BE2C (cell line): ENCODE measurements around the gene PSMA7.

ENCODE experiments used
- DNase-seq: peaks from one replicate; pipeline ENCODE4 v3.0.0-alpha.2; 2020
- H3K27me3 ChIP-seq: fragments of 250-450 bp; sonication (Bioruptor Pico); 2 replicates; pipeline ENCODE4 v1.5.1; 2020; ENCODE audit warnings: mild to moderate bottlenecking
- H3K36me3 ChIP-seq: fragments of 250-450 bp; sonication (Bioruptor Pico); 2 replicates; pipeline ENCODE4 v1.5.1; 2020; ENCODE audit warnings: mild to moderate bottlenecking
- H3K4me1 ChIP-seq: fragments of 250-450 bp; sonication (Bioruptor Pico); 2 replicates; pipeline ENCODE4 v1.5.1; 2020
- H3K4me3 ChIP-seq: 2 replicates; pipeline ENCODE4 v1.5.1; 2011; ENCODE audit warnings: low read depth, low read length
- H3K9me3 ChIP-seq: fragments of 250-450 bp; sonication (Bioruptor Pico); 2 replicates; pipeline ENCODE4 v1.5.1; 2020
- TF ChIP-seq, protein P1 (sequence below): IDR thresholded peaks from 2 replicates; pipeline ENCODE4 v1.5.1; 2012; ENCODE audit warnings: mild to moderate bottlenecking, low read depth, low read length

The PSMA7 gene

DNA sequence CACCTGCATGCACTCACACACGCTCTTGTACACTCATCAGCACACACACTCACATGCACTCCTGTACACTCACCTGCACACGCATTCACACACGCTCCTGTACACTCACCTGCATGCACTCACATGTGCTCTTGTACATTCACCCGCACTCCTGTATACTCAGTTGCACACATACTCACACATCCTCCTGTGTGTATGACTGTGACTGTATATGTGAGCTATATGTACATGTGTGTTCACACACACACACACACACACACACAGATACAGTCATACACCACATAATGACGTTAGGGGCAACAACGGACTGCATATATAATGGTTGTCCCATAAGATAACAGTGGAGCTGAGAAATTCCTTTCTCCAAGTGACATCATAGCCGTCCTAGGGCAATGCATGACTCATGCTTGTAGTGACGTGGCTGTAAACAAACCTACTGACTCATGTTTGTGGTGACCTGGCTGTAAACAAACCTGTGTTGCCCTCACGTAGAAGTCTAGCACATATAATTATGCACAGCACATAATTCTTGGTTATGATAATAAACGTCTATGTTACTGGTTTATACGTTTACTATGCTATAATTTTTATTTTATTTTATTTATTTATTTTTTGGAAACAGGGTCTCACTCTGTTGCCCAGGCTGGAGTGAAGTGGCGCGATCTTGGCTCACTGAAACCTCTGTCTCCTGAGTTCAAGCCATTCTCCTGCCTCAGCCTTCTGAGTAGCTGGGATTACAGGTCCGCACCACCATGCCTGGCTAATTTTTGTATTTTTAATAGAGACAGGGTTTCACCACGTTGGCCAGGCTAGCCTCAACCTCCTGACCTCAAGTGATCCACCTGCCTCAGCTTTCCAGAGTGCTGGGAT is 54.7 kb downstream of the PSMA7 start:
- Histone ChIP-seq H3K4me1 (no peaks in the 10 kb centered on the region), H3K9me3 (peaks cover 4% of the 10 kb centered on the region; the same call in 1 of the 2 replicates), H3K27me3 (peaks cover 6% of the 10 kb centered on the region; the same call in 1 of the 2 replicates), H3K4me3 (no peak overlapping the region), H3K36me3 (no peaks in the 10 kb centered on the region)
- no peak for DNase-seq
- TF ChIP-seq, protein P1, sequence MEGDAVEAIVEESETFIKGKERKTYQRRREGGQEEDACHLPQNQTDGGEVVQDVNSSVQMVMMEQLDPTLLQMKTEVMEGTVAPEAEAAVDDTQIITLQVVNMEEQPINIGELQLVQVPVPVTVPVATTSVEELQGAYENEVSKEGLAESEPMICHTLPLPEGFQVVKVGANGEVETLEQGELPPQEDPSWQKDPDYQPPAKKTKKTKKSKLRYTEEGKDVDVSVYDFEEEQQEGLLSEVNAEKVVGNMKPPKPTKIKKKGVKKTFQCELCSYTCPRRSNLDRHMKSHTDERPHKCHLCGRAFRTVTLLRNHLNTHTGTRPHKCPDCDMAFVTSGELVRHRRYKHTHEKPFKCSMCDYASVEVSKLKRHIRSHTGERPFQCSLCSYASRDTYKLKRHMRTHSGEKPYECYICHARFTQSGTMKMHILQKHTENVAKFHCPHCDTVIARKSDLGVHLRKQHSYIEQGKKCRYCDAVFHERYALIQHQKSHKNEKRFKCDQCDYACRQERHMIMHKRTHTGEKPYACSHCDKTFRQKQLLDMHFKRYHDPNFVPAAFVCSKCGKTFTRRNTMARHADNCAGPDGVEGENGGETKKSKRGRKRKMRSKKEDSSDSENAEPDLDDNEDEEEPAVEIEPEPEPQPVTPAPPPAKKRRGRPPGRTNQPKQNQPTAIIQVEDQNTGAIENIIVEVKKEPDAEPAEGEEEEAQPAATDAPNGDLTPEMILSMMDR = no peak

DNA sequence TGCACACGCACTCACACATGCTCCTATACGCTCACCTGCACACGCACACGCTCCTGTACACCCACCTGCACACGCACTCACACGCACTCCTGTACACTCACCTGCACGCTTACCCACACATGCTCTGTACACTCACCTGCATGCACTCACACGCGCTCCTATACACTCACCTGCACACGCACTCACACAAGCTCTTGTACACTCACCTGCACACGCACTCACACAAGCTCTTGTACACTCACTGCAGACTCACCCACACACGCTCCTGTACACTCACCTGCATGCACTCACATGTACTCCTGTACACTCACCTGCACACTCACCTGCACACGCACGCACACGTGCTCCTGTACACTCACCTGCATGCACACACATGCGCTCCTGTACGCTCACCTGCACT is 55.6 kb downstream of the PSMA7 start:
- Histone ChIP-seq H3K4me1 (no peaks in the 10 kb centered on the region), H3K4me3 (no peak overlapping the region), H3K36me3 (no peaks in the 10 kb centered on the region), H3K27me3 (peaks cover 6% of the 10 kb centered on the region; the same call in 1 of the 2 replicates), H3K9me3 (peaks cover 4% of the 10 kb centered on the region; the same call in 1 of the 2 replicates)
- no peak for DNase-seq
- TF ChIP-seq, protein P1 = no peak

GRCh38 chr20:62087227-62087626 is 56.0 kb downstream of the PSMA7 start:
- Histone ChIP-seq H3K27me3 (peaks cover 6% of the 10 kb centered on the region; the same call in 1 of the 2 replicates), H3K9me3 (peaks cover 4% of the 10 kb centered on the region; the same call in 1 of the 2 replicates), H3K36me3 (no peaks in the 10 kb centered on the region), H3K4me3 (no peak overlapping the region), H3K4me1 (no peaks in the 10 kb centered on the region)
- DNase-seq = no peak
- TF ChIP-seq, protein P1 = no peak
